GM03348 (cell line): ENCODE results near the gene PRSS3.
A peak's percentile ranks its signal among the peaks of the same experiment; 100 is the strongest.
"Not testable (repeated sequence)": the region's sequence is repeated elsewhere in the genome, so short reads cannot be mapped to it uniquely, and the experiment has no call there.

ENCODE experiments used
- DNase-seq: peaks from one replicate; pipeline ENCODE4 v3.0.0; 2012; ENCODE audit warnings: low spot score

The PRSS3 gene

DNA sequence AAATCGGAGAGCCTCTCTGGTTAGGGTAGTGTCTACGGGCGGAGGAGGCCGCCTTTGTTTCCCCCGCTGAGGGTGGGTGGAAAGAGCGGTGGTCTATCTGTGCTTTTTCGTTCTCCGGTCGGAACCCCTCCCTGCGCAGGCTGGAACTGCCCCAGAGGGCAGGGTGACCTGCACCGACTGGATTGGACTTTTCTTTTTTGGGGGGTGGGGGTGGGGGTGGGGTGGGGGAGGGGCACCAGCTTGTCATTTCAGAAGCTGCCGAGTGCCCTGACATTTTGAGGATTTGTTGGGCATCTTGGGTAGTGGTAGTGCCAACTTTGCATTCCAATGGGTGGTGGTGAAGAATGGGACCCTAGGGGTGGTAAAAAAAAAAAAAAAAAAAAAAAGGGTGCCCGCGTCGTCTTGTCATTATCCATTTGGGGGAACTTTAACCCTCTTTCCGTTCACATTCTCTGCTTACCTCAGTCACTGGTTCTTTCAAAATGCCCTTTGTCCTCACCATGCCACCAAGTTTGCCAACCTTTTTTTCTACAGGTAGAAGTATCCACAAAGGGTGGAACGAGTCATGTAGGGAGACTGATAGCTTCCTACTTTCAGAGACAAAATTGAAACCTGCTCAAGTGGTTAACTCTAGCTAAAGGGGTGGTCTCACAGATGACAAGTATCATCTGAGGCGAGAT is 22.9 kb downstream of the PRSS3 start:
- DNase-seq: no peak

DNA sequence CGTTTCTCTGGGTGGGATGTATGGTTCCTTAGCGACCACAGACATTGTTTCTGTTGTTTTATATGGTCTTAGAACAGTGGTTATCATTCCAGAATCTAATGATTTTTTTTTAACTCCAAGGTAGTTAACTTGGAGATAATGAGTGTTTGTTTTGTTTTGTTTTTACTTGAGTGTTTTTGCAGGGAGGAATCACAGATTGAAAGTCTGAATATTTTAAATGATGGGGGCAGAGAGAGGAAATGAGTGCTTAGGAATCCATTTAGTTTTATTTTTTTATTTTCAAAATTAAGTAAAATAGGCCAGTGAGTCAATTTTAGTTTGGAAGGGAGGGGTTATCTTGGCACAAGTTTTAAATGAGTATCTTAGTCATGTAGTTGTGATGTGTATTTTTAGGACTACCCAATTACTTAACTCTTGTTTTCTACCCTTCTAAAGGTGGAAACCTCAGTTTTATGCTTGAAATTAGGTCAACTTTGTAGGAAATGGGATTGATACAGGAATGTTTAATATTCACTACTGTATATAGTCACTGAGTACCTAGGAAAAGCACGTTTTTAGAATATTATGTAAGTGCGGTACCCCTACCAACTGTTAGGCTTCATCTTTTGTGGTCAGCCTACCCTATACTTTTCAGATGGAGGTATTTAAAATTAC is 23.6 kb downstream of the PRSS3 start:
- peak; percentile 64 for DNase-seq

DNA sequence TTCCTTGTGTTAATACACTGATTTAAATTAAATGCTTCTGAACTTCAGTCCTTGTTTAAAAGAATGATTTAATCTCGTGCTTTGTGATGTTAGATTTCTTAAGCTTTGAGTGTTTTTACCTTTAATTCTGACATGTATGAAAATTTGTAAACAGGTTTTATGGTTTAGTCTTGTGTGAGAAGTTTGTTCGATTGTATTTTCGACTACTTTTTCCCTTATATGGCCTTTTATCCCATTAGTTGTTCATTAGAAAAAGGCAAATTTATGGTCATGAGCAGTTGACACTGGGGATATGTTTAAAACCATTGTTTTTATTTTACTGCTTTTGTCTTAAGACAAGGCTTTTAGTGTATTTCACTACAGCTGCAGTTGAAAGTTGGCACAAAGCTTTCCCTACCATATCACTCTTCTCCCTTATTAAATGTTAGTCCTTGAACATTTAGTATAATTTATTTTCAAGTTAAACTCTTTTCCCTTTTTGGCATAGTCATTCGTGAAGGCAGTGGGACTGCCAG is 24.9 kb downstream of the PRSS3 start:
- DNase-seq: no peak

DNA sequence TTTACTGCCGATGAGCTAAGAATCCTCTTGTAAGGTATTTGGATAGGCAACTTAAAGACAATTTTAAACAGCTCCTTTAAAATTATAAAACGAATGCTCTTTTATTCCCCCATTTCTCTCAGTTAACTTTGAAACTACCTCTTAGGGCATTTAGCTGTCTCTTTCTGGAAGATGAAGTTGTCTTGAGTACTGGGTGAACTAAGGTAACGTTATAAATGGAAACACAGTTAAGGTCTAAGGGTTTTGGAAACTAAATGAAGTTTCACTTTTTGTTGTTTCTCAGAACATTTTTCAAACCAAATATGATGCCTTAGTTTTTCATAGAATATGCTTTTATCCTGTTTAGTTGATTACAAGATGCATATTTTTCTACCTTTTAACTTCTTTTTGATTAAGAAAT is 28.4 kb downstream of the PRSS3 start:
- no peak for DNase-seq

DNA sequence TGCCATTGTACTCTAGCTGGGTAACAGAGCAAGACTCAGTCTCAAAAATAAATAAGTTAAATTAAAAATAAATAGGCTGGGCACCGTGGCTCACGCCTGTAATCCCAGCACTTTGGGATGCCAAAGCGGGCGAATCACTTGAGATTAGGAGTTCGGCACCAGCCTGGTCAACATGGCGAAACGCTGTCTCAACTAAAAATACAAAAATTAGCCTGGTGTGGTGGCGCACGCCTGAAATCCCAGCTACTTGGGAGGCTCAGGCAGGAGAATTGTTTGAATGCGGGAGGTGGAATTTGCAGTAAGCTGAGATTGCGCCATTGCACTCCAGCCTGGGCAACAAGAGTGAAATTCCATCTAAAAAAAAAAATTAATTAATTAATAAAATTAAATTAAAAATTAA is 31.9 kb downstream of the PRSS3 start:
- not testable (repeated sequence) for DNase-seq

DNA sequence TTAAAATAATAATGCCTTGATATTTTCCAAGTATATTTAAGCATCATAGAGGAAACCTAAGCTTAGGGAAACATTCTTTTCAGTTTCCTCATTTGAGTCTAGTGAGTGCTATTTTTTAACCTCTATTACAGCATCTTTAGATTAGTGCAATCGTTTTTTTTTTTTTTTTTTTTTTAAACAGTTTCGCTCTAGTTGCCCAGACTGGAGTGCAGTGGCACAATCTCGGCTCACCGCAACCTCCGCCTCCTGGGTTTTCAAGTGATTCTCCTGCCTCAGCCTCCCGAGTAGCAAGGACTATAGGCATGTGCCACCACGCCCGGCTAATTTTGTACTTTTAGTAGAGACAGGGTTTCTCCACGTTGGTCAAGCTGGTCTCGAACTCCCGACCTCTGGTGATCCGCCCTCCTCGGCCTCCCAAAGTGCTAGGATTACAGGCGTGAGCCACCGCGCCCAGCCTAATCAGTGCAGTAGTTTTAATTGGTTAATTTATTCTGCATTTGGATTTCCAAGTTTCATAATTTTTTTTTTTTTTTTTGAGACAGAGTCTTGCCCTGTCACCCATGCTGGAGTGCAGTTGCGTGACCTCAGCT is 34.4 kb downstream of the PRSS3 start:
- DNase-seq: not testable (repeated sequence)

DNA sequence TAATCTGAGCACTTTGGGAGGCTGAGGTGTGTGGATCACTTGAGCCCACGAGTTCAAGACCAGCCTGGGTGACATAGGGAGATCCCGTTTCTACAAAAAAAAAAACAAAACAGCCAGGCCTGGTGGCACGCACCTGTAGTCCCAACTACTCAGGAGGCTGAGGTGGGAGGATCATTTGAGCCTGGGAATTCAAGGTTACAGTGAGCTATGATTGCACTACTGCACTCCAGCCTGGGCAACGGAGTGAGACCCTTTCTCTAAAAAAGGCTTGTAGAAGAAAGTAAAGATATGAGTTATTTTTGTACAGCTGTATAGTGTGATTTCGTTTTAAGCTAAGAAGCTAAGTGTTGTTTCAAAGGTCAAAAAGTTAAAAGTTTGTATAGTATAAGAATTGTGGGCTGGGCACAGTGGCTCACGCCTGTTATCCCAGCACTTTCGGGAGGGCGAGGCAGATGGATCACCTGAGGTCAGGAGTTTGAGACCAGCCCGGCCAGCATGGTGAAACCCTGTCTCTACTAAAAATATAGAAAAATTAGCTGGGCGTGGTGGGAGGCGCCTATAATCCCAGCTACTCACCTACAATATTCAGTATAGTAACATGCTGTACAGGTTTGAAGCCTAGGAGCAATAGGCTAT is 40.4 kb downstream of the PRSS3 start:
- no peak for DNase-seq

DNA sequence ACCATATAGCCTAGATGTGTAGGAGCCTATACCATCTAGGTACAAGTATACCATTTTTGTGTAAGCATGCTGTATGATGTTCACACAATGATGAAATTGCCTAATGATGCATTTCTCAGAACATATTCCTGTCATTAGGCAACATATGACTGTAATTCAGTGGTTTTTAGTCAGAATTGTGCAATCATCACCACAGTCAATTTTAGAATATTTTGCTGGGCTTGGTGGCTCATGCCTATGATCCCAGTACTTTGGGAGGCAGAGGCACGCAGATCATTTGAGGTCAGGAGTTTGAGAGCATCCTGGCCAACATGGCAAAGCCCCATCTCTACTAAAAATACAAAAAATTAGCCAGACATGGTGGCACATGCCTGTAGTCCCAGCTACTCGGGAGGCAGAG is 40.9 kb downstream of the PRSS3 start:
- peak; percentile 50 for DNase-seq

DNA sequence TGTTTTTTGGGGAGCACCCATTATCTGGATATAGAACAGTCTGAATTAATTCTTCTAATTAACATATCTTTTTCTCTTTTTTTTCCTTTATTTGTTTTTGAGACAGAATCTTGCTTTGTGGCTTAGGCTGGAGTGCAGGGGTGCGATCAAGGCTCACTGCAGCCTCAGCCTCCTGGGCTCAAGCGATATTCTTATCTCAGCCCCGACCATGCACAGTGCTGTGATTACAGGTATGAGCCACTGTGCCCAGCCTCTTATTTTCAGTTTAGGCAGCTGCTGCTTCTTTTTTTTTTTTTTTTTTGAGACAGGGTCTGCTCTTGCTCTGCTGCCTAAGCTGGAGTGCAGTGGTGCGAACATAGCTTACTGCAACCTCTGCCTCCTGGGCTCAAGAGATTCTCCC is 41.8 kb downstream of the PRSS3 start:
- no peak for DNase-seq

DNA sequence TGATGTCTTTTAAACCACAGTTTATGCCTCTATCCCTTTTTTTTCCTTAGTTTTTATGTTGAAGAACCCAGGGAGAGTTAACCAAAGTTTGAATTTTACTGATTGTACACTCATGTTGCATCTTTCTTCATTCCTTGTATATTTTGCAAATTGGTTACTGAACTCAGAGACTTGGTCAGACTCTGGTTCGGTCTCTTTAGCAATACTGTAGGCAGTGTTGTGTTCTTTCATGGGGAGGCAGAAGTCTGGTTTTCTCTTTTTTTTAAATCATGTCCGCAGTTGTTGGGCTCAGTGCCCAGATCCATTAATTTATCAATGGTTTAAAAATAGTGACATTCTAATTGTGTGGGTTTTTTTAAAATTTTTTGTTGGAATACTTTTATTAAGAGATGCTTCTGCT is 45.0 kb downstream of the PRSS3 start:
- peak; percentile 52 for DNase-seq

DNA sequence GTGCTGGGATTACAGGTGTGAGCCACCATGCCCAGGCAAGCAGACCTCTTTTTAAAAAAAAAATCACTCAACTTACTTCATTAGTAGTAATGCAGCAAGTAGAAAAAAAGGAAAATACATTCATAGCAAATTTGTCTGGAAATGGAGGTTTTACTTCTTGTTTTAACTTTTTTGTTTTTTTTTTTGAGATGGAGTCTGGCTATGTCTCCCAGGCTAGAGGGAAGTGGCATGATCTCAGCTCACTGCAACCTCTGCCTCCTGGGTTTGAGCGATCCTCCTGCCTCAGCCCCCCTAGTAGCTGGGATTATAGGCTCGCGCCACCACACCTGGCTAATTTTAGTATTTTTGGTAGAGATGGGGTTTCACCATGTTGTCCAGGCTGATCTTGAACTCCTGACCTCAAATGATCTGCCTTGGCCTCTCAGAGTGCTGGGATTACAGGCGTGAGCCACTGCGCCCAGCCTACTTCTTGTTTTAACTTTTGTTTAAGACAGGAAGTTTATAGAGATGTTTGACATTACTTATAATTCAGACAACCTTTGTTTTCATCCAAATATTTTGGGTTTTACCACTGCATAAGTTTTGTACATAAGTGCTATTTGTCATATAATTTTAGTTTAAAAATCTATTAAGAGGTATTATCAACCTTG is 48.1 kb downstream of the PRSS3 start:
- no peak for DNase-seq

DNA sequence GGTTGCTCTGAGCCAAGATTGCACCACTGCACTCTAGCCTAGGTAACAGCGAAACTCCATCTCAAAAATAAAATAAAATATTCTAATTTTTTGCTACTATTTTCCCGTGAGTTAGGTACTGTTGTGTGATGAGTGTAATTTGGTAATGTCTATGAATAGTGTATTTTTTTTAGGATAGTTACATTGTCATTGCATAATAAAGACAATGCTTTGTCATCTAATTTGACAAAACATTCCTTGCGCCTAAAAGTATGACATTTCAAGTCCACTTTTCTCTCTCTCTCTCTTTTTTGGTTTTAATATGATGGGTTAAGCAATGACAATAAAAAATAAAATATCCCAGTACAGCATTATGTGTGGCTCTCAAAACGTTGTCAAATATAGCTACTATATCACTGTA is 50.9 kb downstream of the PRSS3 start:
- DNase-seq: no peak

DNA sequence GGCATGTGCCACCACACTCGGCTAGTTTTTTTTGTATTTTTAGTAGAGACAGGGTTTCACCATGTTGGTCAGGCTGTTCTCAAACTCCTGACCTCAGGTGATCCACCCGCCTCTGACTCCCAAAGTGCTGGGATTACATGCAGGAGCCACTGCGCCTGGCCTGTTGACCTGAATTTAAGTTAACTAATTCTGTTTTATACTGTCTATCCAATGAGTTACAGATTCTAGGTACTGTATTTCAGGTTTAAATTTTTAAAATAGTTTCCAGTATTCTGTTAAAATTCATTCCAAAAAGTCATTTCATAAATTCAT is 52.5 kb downstream of the PRSS3 start:
- DNase-seq: not testable (repeated sequence)
